Measurements from ENCODE around the gene KRTAP1-5. TPM values are rescaled to one million over a fixed set of nuclear protein-coding genes. Genes with fewer than 3 reads are reported as not detected.

The KRTAP1-5 gene
- polyA plus RNA-seq (2012; rRNA removed): not detected in 2 replicates
- polyA plus RNA-seq (2012; cell fraction: cytosol; rRNA removed): not detected in 2 replicates
- polyA plus RNA-seq (2012; cell fraction: nucleus; rRNA removed): not detected in 2 replicates

- DNase-seq: no peak
- no peaks in the 10 kb centered on the region for H3K4me1 ChIP-seq (ENCODE audit: control insufficient read depth in 1 of 2, insufficient read depth in 2 of 2, low read depth in 1 of 2, low read length in 1 of 2)
- H3K27ac ChIP-seq (ENCODE audit: low read depth in 2 of 2, low read length in 1 of 2): no peak within 1 kb of the TSS
- no peak within 1 kb of the TSS for H3K9ac ChIP-seq
- H3K9me2 ChIP-seq: no peaks in the 10 kb centered on the region
- H3K4me2 ChIP-seq: no peak within 1 kb of the TSS
- peaks cover 42% of the 10 kb centered on the region for H3K27me3 ChIP-seq (ENCODE audit: insufficient read depth)
- no peak within 1 kb of the TSS for H3K4me3 ChIP-seq (ENCODE audit: low read depth in 2 of 2, low read length in 1 of 2)
- H3K79me2 ChIP-seq (ENCODE audit: insufficient read depth): no peaks in the 10 kb centered on the region
- CTCF ChIA-PET: no interaction called here
- H3K9me3 ChIP-seq: no peaks in the 10 kb centered on the region
- WGBS (ENCODE audit: low lambda C conversion rate): 1% methylated on average over 2 of the region's 9 CpGs
- no peaks in the 10 kb centered on the region for H3K36me3 ChIP-seq (replicated peaks in 1 of 2; ENCODE audit: control insufficient read depth in 1 of 2, insufficient read depth in 2 of 2, low read length in 1 of 2)
- no peaks in the 10 kb centered on the region for H3F3A ChIP-seq (replicated peaks; ENCODE audit: insufficient read depth)
- POLR2A ChIA-PET: no interaction called here
- H4K20me1 ChIP-seq (ENCODE audit: insufficient read depth): no peaks in the 10 kb centered on the region
- TF ChIP-seq PBX3 (IDR thresholded peaks at IDR 0.05) (no peak), FOSL2 (IDR thresholded peaks at IDR 0.05; ENCODE audit: borderline replicate concordance, low read depth) (no peak), JUND (IDR thresholded peaks at IDR 0.05) (no peak), MEF2A (IDR thresholded peaks at IDR 0.05; ENCODE audit: borderline replicate concordance, low read depth) (no peak), EP300 (IDR thresholded peaks at IDR 0.05; ENCODE audit: borderline replicate concordance in 1 of 2, low read depth in 1 of 2, low read length in 1 of 2) (no peak), TAF1 (IDR thresholded peaks at IDR 0.05; ENCODE audit: borderline replicate concordance, low read depth, low read length) (no peak), TCF12 (IDR thresholded peaks at IDR 0.05) (no peak), CTCF (IDR thresholded peaks at IDR 0.05) (no peak), USF1 (IDR thresholded peaks at IDR 0.05; ENCODE audit: borderline replicate concordance, low read depth) (no peak), FOXM1 (IDR thresholded peaks at IDR 0.05; ENCODE audit: low read depth) (no peak), TEAD4 (IDR thresholded peaks at IDR 0.05; ENCODE audit: borderline replicate concordance, insufficient read depth) (no peak), GATA2 (CRISPR knock-in tag; IDR thresholded peaks at IDR 0.05) (no peak), RCOR1 (IDR thresholded peaks at IDR 0.05; ENCODE audit: low read length) (no peak)
- H2AFZ ChIP-seq (ENCODE audit: low read depth): no peak within 1 kb of the TSS
Observed at GRCh38 chr17:41026715-41027471, at the start of gene KRTAP1-5. Gene KRTAP1-5 (minus strand): TSS chr17:41027208. CDS start chr17:41027155, 53 bp downstream.

GRCh38 chr17:41076788-41077187 is 49.8 kb upstream of the KRTAP1-5 start:
- no peaks in the 10 kb centered on the region for H4K20me1 ChIP-seq (ENCODE audit: insufficient read depth)
- no peak overlapping the region for H3K4me3 ChIP-seq (ENCODE audit: low read depth in 2 of 2, low read length in 1 of 2)
- H3K4me2 ChIP-seq: no peak overlapping the region
- no peak for DNase-seq
- no peak overlapping the region for H3K27ac ChIP-seq (ENCODE audit: low read depth in 2 of 2, low read length in 1 of 2)
- H3K9ac ChIP-seq: no peak overlapping the region
- H3K79me2 ChIP-seq (ENCODE audit: insufficient read depth): no peaks in the 10 kb centered on the region
- H3K36me3 ChIP-seq (replicated peaks in 1 of 2; ENCODE audit: control insufficient read depth in 1 of 2, insufficient read depth in 2 of 2, low read length in 1 of 2): no peaks in the 10 kb centered on the region
- no peaks in the 10 kb centered on the region; the same call in 1 of the 2 replicates for H3K9me2 ChIP-seq
- ChIA-PET POLR2A (no interaction called here), CTCF (no interaction called here)
- H2AFZ ChIP-seq (ENCODE audit: low read depth): no peak overlapping the region
- H3K9me3 ChIP-seq: no peaks in the 10 kb centered on the region
- no peaks in the 10 kb centered on the region for H3K27me3 ChIP-seq (ENCODE audit: insufficient read depth)
- H3K4me1 ChIP-seq (ENCODE audit: control insufficient read depth in 1 of 2, insufficient read depth in 2 of 2, low read depth in 1 of 2, low read length in 1 of 2): no peaks in the 10 kb centered on the region
- TF ChIP-seq TAF1 (IDR thresholded peaks at IDR 0.05; ENCODE audit: borderline replicate concordance, low read depth, low read length) (no peak), YY1 (IDR thresholded peaks at IDR 0.05; ENCODE audit: low read depth) (no peak), IRF3 (IDR thresholded peaks at IDR 0.05; ENCODE audit: low read depth, low read length) (no peak), CTCF (IDR thresholded peaks at IDR 0.05) (no peak), ZBTB33 (IDR thresholded peaks at IDR 0.05; ENCODE audit: borderline replicate concordance, low read depth) (no peak), TEAD4 (IDR thresholded peaks at IDR 0.05; ENCODE audit: borderline replicate concordance, insufficient read depth) (no peak), FOSL2 (IDR thresholded peaks at IDR 0.05; ENCODE audit: borderline replicate concordance, low read depth) (no peak), EP300 (IDR thresholded peaks at IDR 0.05; ENCODE audit: borderline replicate concordance in 1 of 2, low read depth in 1 of 2, low read length in 1 of 2) (no peak)
- no peaks in the 10 kb centered on the region for H3F3A ChIP-seq (replicated peaks; ENCODE audit: insufficient read depth)

All from SK-N-SH (cell line).